Lower lobe of right lung (tissue), 2 donors: ENCODE data around the gene ASB4. TPM values are rescaled to one million over a fixed set of nuclear protein-coding genes. Genes with fewer than 3 reads are reported as not detected.
A peak's percentile ranks its signal among the peaks of the same experiment; 100 is the strongest.
"Not testable (repeated sequence)": the region's sequence is repeated elsewhere in the genome, so short reads cannot be mapped to it uniquely, and the experiment has no call there.

Experiments used
- ATAC-seq, 2 donors: fragments of 200-7000 bp; cut with Tn5 transposase; one replicate each; pipeline ENCODE4 v1.9.1; 2020 to 2022; ENCODE audit warnings: mild to moderate bottlenecking in 2 of 2, moderate library complexity in 2 of 2
- DNase-seq: peaks from one replicate; pipeline ENCODE4 v3.0.0-alpha.2; 2020
- H3K27ac ChIP-seq: fragments of 200-600 bp; one replicate; pipeline ENCODE4 v1.8.0; 2022
- H3K27me3 ChIP-seq: fragments of 200-600 bp; one replicate; pipeline ENCODE4 v1.8.0; 2022; ENCODE audit warnings: low read depth
- H3K36me3 ChIP-seq: fragments of 200-600 bp; one replicate; pipeline ENCODE4 v1.8.0; 2022; ENCODE audit warnings: mild to moderate bottlenecking
- H3K4me1 ChIP-seq: fragments of 200-600 bp; one replicate; pipeline ENCODE4 v1.8.0; 2022
- H3K4me3 ChIP-seq: fragments of 200-600 bp; one replicate; pipeline ENCODE4 v1.8.0; 2022; ENCODE audit warnings: mild to moderate bottlenecking
- H3K9me3 ChIP-seq: fragments of 200-600 bp; one replicate; pipeline ENCODE4 v1.8.0; 2022
- CTCF ChIP-seq: fragments of 200-600 bp; IDR thresholded peaks from one replicate; pipeline ENCODE4 v1.8.0; 2022; ENCODE audit warnings: antibody characterized with exemption, mild to moderate bottlenecking
- intact Hi-C: fragments of 100-400 bp; cut with DNase I; formaldehyde crosslinking; loops from one replicate; pipeline ENCODE4 v1.11.0; 2022
- total RNA-seq: library from RNA; stranded (reverse); fragmentation: NEBNext Ultra II Directional; extraction: Animal tissue kit (Norgen Biotek cat#: 25700); gene quantifications from one replicate; pipeline ENCODE4 v1.2.1, GENCODE V29; 2021
- donor health status: DM: no; HTN: yes; CAD: no; lungs with severe emphysema.

Gene ASB4
- total RNA-seq, 1 donor from 2014 or later = 0.50 TPM

DNA sequence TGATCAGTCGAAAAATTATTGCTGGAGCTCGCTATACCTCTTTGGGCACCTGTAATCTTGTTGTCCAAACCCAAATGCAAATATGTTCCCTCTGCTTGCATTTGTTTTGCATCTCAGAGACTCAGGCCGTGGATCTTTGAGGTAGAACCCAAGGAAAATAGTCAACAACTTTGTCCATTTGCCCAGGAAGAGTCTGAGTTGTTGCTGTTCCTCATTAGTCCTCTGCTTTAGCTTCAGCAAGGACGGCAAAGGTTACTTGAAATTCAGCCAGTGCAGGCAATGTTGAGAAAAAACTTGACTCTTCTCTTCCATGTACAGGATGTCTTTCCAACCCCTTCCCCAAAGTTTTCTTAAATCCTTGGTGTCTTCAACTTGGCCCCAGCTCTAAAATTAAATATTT is 64.8 kb downstream of the ASB4 start:
- ATAC-seq (peak; percentile 2 to 3), DNase-seq (no peak)
- Histone ChIP-seq H3K27ac (peak overlapping the region; percentile 87), H3K36me3 (no peaks in the 10 kb centered on the region), H3K9me3 (no peaks in the 10 kb centered on the region), H3K27me3 (no peaks in the 10 kb centered on the region), H3K4me3 (no peak overlapping the region), H3K4me1 (peaks cover 59% of the 10 kb centered on the region)
- intact Hi-C loops = no loop called here
- TF ChIP-seq CTCF = no peak

- intact Hi-C loops, H3K36me3 ChIP-seq, H3K4me3 ChIP-seq, DNase-seq, H3K27me3 ChIP-seq, ATAC-seq, H3K27ac ChIP-seq, H3K9me3 ChIP-seq: not testable (repeated sequence)
- H3K4me1 ChIP-seq = peaks cover 42% of the 10 kb centered on the region
Measured at GRCh38 chr7:95552010-95552926, 66.5 kb downstream of the ASB4 start.

DNA sequence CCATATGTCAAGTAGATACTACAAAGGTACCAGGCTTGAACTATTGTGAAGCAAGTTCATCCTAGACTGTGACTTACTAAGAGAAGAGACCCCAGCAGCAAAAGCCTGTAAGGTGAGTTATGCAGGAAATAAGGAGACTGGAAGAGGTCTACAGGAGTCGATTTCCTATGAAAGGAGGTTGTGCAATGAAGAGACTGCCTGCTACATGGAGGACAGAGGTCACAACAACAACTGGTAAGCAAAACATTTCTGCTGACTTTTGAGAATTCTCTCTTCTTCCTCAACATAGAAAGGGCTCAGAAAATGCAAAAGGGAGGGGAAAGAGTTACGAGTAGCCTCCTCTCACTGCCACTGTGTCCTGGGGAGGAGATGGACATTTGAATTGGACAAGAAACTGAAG is 68.2 kb downstream of the ASB4 start:
- no peaks in the 10 kb centered on the region for H3K9me3 ChIP-seq
- no peak for TF ChIP-seq CTCF
- H3K4me3 ChIP-seq = no peak overlapping the region
- no peak for ATAC-seq
- DNase-seq = no peak
- no peak overlapping the region for H3K27ac ChIP-seq
- H3K27me3 ChIP-seq = no peaks in the 10 kb centered on the region
- H3K4me1 ChIP-seq = peaks cover 26% of the 10 kb centered on the region
- intact Hi-C loops = no loop called here
- H3K36me3 ChIP-seq = no peaks in the 10 kb centered on the region

DNA sequence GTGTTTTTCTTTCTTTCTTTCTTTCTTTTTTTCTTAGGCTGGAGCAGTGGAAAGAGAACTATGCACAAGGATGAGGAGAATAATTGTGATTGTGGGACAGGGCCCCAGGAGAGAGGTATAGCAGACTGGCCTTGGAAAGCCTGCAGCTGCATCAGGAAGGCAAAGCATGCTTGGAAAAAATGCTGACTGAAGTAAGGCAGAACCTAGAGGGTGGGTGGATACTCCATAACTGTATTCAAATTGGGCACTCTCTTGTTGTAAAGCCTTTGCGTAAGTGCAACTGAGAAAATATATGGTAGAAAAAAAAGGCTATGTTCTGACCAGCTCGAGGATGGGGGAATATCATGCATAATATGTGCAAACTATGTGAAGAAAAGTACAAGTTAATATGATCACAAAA is 71.0 kb downstream of the ASB4 start:
- intact Hi-C loops = no loop called here

DNA sequence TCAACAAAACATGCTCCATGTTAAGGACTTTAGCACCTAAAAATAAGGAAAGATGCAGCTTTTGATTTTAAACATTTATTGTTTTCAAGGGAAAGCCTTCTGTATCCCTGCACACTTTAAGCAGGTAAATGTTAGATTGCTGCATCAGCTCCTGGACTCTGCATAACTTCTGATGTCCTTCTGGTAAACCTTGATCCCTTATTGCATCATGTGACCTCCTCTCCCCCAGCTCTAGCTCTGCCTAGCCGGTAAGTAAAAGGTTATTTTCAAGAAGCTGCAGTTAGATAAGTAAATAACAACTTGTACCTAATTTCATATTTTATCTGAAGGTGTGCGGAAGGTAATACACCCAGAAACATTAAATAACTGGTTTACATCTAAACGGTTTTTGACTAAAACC is 73.1 kb downstream of the ASB4 start:
- no peak for TF ChIP-seq CTCF
- Histone ChIP-seq H3K4me3 (no peak overlapping the region), H3K9me3 (no peaks in the 10 kb centered on the region), H3K27me3 (no peaks in the 10 kb centered on the region), H3K36me3 (no peaks in the 10 kb centered on the region), H3K27ac (no peak overlapping the region), H3K4me1 (no peaks in the 10 kb centered on the region)
- DNase-seq (no peak), ATAC-seq (no peak)
- intact Hi-C loops = no loop called here

More for the DNA sequence above, 71.0 kb downstream of the ASB4 start:
- H3K9me3 ChIP-seq = no peaks in the 10 kb centered on the region
- H3K4me3 ChIP-seq = no peak overlapping the region
- H3K36me3 ChIP-seq = no peaks in the 10 kb centered on the region
- DNase-seq = no peak
- H3K27me3 ChIP-seq = no peaks in the 10 kb centered on the region
- TF ChIP-seq CTCF = no peak
- no peaks in the 10 kb centered on the region for H3K4me1 ChIP-seq
- no peak overlapping the region for H3K27ac ChIP-seq
- no peak for ATAC-seq

DNA sequence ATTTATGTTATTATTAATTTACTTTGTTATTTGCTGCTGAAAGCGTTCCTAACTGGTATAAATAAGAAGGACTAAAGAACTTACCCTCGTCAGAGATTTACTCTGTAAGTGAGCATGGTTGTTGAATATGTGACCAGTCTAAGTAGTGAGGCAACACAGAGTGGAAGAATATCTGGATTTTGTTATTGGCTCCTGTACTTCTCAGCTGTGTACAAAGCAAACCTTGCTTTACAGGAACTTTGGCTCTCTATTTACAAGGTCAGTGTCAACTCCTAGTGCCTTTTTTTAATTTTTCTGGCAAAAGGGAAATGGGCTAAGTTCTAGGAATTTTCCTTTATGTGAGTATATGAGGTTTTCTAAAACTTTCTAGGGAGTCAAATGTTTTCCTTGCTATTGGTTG is 74.9 kb downstream of the ASB4 start:
- DNase-seq = no peak
- no peak overlapping the region for H3K4me3 ChIP-seq
- H3K4me1 ChIP-seq = no peaks in the 10 kb centered on the region
- no peaks in the 10 kb centered on the region for H3K9me3 ChIP-seq
- intact Hi-C loops = no loop called here
- ATAC-seq = no peak
- TF ChIP-seq CTCF = no peak
- H3K27me3 ChIP-seq = no peaks in the 10 kb centered on the region
- H3K27ac ChIP-seq = no peak overlapping the region
- H3K36me3 ChIP-seq = no peaks in the 10 kb centered on the region
